Activated T-helper 17 cell treated with anti-CD3 and anti-CD28 coated beads, Interleukin-2, amount 50 U/mL, for 72 hours (primary cell): ENCODE measurements around the gene UFM1. TPM values are rescaled to one million over a fixed set of nuclear protein-coding genes. Genes with fewer than 3 reads are reported as not detected.
A peak's percentile ranks its signal among the peaks of the same experiment; 100 is the strongest.
"Not testable (repeated sequence)": the region's sequence is repeated elsewhere in the genome, so short reads cannot be mapped to it uniquely, and the experiment has no call there.

Experiments
- ATAC-seq: fragments of 150-1000 bp; cut with Tn5 transposase; replicated peaks from 2 replicates; pipeline ENCODE4 v1.10.0; 2021; ENCODE audit warnings: mild to moderate bottlenecking, moderate library complexity
- H3K27ac Mint-ChIP-seq: one replicate; pipeline ENCODE4 v1.8.0; 2022; ENCODE audit warnings: mixed read lengths
- H3K27me3 Mint-ChIP-seq: one replicate; pipeline ENCODE4 v1.8.0; 2022; ENCODE audit warnings: mixed read lengths
- H3K36me3 Mint-ChIP-seq: one replicate; pipeline ENCODE4 v1.8.0; 2022; ENCODE audit warnings: low read depth, mild to moderate bottlenecking, mixed read lengths
- H3K4me1 Mint-ChIP-seq: one replicate; pipeline ENCODE4 v1.8.0; 2022; ENCODE audit warnings: mixed read lengths
- H3K4me3 Mint-ChIP-seq: one replicate; pipeline ENCODE4 v1.8.0; 2022; ENCODE audit warnings: mild to moderate bottlenecking, mixed read lengths
- H3K9me3 Mint-ChIP-seq: one replicate; pipeline ENCODE4 v1.8.0; 2022; ENCODE audit warnings: mixed read lengths
- total RNA-seq, 2 donors: library from RNA; stranded (reverse); gene quantifications; one replicate each; pipeline ENCODE4 v1.2.3, GENCODE V29; 2022

The UFM1 gene
- 10 to 100 TPM; 49.4 to 81.6 TPM for total RNA-seq

GRCh38 chr13:38349390-38350113, at the start of gene UFM1:
Gene UFM1, plus strand, starts transcription at chr13:38349851. Its CDS starts 69 bp downstream, at chr13:38349920.
- Mint-ChIP-seq H3K9me3 (no peaks in the 10 kb centered on the region), H3K4me1 (peaks cover 18% of the 10 kb centered on the region), H3K27me3 (no peaks in the 10 kb centered on the region), H3K27ac (peak within 1 kb of the TSS; percentile 96), H3K36me3 (peaks cover 48% of the 10 kb centered on the region), H3K4me3 (peak within 1 kb of the TSS; percentile 93)
- peak; percentile 89 for ATAC-seq

DNA sequence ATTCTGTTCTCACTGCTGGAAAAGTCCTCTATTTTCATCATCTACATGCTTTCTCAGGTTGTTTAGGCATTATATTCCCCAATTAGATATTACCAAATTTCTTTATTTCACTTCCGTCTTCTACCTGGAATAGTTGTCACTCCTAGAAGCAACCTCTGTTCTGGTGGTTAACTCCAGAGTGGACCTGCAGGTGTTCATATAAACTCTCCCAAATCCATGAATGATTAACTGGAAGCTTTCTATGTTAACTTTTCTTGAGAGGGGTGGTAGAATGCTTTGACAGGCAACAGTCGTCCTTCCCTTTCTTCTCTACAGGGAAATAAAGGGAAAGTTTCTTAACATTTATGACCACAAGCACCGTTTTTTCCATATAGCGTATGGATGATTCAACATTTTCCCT, 48.4 kb upstream of the UFM1 start:
- Mint-ChIP-seq H3K27ac (no peak overlapping the region), H3K9me3 (peaks cover 5% of the 10 kb centered on the region), H3K36me3 (no peaks in the 10 kb centered on the region), H3K4me1 (no peaks in the 10 kb centered on the region), H3K27me3 (peaks cover 4% of the 10 kb centered on the region), H3K4me3 (no peak overlapping the region)
- no peak for ATAC-seq

DNA sequence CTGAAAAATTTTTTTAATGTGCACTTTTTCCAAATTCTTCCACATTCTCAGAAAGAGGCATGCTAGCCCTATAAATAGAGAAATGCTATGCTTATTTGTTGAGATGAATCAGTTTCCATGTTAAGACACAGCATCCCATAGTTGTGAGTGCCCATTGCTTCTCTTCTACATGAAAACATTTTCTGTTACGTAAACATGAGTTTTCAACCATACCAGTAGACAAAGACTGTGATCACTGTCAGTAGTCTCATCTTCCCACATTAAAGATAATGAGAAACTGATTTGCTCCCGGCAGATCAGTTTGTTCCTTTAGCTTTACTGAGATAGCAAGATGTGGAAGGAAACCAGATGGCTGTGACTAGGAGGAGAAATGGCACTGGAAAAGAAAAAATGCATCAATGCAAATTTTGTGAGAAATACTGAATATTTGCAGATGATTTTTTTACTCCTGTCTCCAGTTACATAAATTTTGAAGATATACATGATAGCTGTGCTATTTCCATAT, 45.8 kb upstream of the UFM1 start:
- peaks cover 5% of the 10 kb centered on the region for H3K9me3 Mint-ChIP-seq
- peaks cover 4% of the 10 kb centered on the region for H3K27me3 Mint-ChIP-seq
- no peak overlapping the region for H3K4me3 Mint-ChIP-seq
- H3K4me1 Mint-ChIP-seq = no peaks in the 10 kb centered on the region
- H3K36me3 Mint-ChIP-seq = no peaks in the 10 kb centered on the region
- no peak overlapping the region for H3K27ac Mint-ChIP-seq
- no peak for ATAC-seq

GRCh38 chr13:38308736-38309135, 40.9 kb upstream of the UFM1 start:
- peaks cover 5% of the 10 kb centered on the region for H3K9me3 Mint-ChIP-seq
- H3K4me3 Mint-ChIP-seq = no peak overlapping the region
- no peak overlapping the region for H3K27ac Mint-ChIP-seq
- H3K27me3 Mint-ChIP-seq = peaks cover 4% of the 10 kb centered on the region
- no peaks in the 10 kb centered on the region for H3K36me3 Mint-ChIP-seq
- ATAC-seq = peak; percentile 63
- no peaks in the 10 kb centered on the region for H3K4me1 Mint-ChIP-seq

DNA sequence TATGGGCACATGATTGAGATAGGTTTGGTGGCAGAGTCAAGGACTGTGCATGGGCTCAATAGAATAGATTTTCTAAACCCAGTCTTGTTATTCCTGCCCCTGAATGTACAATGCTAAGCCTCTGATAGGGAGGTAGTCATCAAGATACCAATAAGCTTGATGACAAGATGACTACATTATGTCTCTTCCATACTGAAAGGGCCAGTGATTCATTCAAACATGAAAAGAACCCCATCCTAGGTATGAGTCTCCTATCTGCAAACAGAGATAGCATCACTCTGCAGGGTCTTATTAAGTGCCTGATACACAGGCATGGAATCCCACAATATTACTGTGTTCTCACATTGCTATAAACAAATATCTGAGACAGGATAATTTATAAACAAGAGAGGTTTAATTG, 40.3 kb upstream of the UFM1 start:
- H3K36me3 Mint-ChIP-seq = no peaks in the 10 kb centered on the region
- peaks cover 4% of the 10 kb centered on the region for H3K27me3 Mint-ChIP-seq
- H3K9me3 Mint-ChIP-seq = peaks cover 5% of the 10 kb centered on the region
- ATAC-seq = peak; percentile 83
- no peak overlapping the region for H3K4me3 Mint-ChIP-seq
- no peaks in the 10 kb centered on the region for H3K4me1 Mint-ChIP-seq
- H3K27ac Mint-ChIP-seq = no peak overlapping the region

GRCh38 chr13:38311175-38311574, 38.5 kb upstream of the UFM1 start:
- H3K9me3 Mint-ChIP-seq, H3K36me3 Mint-ChIP-seq, H3K27me3 Mint-ChIP-seq, H3K4me3 Mint-ChIP-seq, H3K27ac Mint-ChIP-seq, H3K4me1 Mint-ChIP-seq, ATAC-seq: not testable (repeated sequence)

DNA sequence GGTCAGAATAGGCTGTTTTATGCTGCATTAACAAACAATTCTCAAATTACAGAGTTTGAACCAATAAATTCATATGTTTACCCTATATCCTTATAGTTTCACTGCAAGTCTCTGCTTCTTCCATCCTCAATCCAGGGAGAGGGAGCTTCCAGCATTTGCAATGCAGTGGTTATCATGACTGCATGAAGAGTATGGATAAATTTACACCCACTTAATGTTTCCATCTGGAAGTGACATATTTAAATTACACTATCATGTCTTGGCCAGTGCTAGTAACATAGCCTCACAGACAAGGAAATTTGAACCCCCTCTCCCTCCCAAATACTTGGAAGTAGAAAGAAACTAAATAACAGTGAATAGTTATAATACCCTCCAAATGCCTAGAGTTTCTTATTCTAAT, 33.5 kb upstream of the UFM1 start:
- Mint-ChIP-seq H3K36me3 (no peaks in the 10 kb centered on the region), H3K9me3 (no peaks in the 10 kb centered on the region), H3K27ac (no peak overlapping the region), H3K27me3 (peaks cover 8% of the 10 kb centered on the region), H3K4me1 (no peaks in the 10 kb centered on the region), H3K4me3 (no peak overlapping the region)
- no peak for ATAC-seq

DNA sequence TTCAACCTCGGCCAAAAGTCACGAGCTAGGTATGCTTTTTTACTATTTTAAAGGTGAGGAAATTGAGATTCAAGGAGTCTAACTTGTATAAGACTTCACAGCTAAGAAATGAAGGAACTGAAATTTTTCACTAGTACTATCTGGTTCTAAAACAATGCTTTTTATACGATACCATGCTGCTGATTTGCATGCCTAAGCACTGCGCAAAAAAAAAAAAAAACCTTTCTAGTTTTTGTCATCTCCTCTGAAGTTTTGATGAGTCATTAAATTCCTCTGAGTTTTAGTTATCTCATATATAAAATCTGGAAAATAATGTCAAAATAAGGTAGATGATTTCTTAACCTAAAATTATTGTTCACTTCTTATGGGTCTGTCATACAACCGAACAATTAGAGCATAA, 28.0 kb upstream of the UFM1 start:
- no peak for ATAC-seq
- Mint-ChIP-seq H3K36me3 (no peaks in the 10 kb centered on the region), H3K27me3 (peaks cover 14% of the 10 kb centered on the region), H3K27ac (no peak overlapping the region), H3K9me3 (no peaks in the 10 kb centered on the region), H3K4me3 (no peak overlapping the region), H3K4me1 (no peaks in the 10 kb centered on the region)

DNA sequence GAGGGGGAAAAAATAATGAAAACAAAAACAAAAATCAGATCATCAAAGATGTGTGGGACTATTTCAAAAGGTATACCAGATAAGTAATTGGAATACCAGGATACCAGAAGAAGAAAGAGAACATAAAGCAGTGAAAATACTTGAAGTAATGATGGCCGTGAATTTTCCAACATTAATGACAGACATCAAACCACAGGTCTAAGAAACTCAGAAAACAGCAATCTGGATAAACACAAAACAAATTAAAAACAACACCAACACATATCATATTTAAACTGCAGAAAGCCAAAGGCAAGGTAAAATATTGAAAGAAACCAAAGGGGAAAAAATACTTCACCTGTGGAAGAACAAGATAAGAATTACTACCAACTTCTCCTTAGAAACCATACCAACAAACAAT, 24.2 kb upstream of the UFM1 start:
- H3K4me3 Mint-ChIP-seq = no peak overlapping the region
- ATAC-seq = no peak
- H3K36me3 Mint-ChIP-seq = no peaks in the 10 kb centered on the region
- H3K27me3 Mint-ChIP-seq = peaks cover 10% of the 10 kb centered on the region
- no peaks in the 10 kb centered on the region for H3K4me1 Mint-ChIP-seq
- no peaks in the 10 kb centered on the region for H3K9me3 Mint-ChIP-seq
- no peak overlapping the region for H3K27ac Mint-ChIP-seq

- H3K27ac Mint-ChIP-seq = no peak overlapping the region
- no peaks in the 10 kb centered on the region for H3K4me1 Mint-ChIP-seq
- H3K27me3 Mint-ChIP-seq = peaks cover 10% of the 10 kb centered on the region
- H3K36me3 Mint-ChIP-seq = no peaks in the 10 kb centered on the region
- no peaks in the 10 kb centered on the region for H3K9me3 Mint-ChIP-seq
- no peak for ATAC-seq
- H3K4me3 Mint-ChIP-seq = no peak overlapping the region
Measured at GRCh38 chr13:38328699-38329098, 21.0 kb upstream of the UFM1 start.

GRCh38 chr13:38334845-38335244, 14.8 kb upstream of the UFM1 start:
- H3K9me3 Mint-ChIP-seq = no peaks in the 10 kb centered on the region
- H3K4me1 Mint-ChIP-seq = no peaks in the 10 kb centered on the region
- no peak overlapping the region for H3K27ac Mint-ChIP-seq
- H3K27me3 Mint-ChIP-seq = no peaks in the 10 kb centered on the region
- H3K4me3 Mint-ChIP-seq = no peak overlapping the region
- no peaks in the 10 kb centered on the region for H3K36me3 Mint-ChIP-seq
- no peak for ATAC-seq

DNA sequence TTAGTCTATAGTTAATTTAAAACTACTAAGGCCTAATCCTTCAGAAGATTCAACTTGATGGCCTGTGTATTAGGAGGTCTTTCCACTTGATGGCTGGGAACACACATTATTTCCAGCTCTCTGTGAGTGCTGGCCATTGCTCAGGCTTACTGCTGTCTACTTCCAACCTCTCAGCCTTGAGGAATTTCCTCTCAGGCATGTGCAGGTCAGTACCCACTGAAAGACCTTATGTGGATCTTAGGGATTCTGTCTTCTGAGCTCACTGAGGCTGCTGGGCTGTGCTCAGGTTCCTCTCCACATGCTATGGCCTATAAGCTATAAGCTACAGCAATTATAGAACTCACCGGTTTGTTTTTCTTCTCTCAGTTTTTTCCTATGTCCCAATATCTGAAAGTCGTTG, 11.6 kb upstream of the UFM1 start:
- peaks cover 5% of the 10 kb centered on the region for H3K27me3 Mint-ChIP-seq
- no peak overlapping the region for H3K27ac Mint-ChIP-seq
- no peaks in the 10 kb centered on the region for H3K9me3 Mint-ChIP-seq
- no peak overlapping the region for H3K4me3 Mint-ChIP-seq
- H3K4me1 Mint-ChIP-seq = no peaks in the 10 kb centered on the region
- no peak for ATAC-seq
- no peaks in the 10 kb centered on the region for H3K36me3 Mint-ChIP-seq

- H3K4me3 Mint-ChIP-seq = no peak overlapping the region
- no peaks in the 10 kb centered on the region for H3K9me3 Mint-ChIP-seq
- H3K27me3 Mint-ChIP-seq = peaks cover 5% of the 10 kb centered on the region
- H3K36me3 Mint-ChIP-seq = no peaks in the 10 kb centered on the region
- H3K27ac Mint-ChIP-seq = no peak overlapping the region
- ATAC-seq = no peak
- H3K4me1 Mint-ChIP-seq = no peaks in the 10 kb centered on the region
Measured at GRCh38 chr13:38340624-38341023, 9.0 kb upstream of the UFM1 start.

DNA sequence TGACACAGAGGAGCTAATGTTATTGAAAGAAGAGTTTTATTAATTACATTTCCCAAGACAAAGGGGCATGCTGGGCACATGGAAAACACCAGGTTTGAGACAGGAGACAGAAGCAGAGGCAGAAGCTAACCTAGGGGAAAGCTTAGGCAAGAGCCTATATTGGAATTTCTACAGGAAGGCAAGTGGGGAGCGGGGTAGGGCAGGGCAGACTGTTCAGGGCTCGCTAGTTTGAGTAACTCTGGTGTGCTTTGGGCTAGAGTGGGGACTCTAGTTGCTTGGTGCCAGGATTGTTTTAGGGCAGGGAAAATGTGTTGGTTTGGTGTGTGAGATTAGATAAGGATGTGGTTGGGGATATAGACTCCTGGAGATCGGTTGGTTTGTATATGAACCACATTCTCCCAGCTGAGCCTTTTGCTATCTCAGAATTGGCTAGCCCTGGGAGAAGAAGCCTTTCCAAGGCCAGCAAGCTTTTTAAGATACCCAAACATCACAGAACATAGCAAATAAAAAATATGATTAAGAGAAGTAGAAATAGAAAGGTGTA, 8.4 kb upstream of the UFM1 start:
- no peaks in the 10 kb centered on the region for H3K9me3 Mint-ChIP-seq
- H3K4me3 Mint-ChIP-seq = no peak overlapping the region
- H3K4me1 Mint-ChIP-seq = no peaks in the 10 kb centered on the region
- no peak for ATAC-seq
- H3K27me3 Mint-ChIP-seq = peaks cover 5% of the 10 kb centered on the region
- no peak overlapping the region for H3K27ac Mint-ChIP-seq
- no peaks in the 10 kb centered on the region for H3K36me3 Mint-ChIP-seq

GRCh38 chr13:38346764-38347163, 2.9 kb upstream of the UFM1 start:
- Mint-ChIP-seq H3K4me1 (peaks cover 18% of the 10 kb centered on the region), H3K36me3 (peaks cover 22% of the 10 kb centered on the region), H3K27ac (no peak overlapping the region), H3K9me3 (no peaks in the 10 kb centered on the region), H3K27me3 (no peaks in the 10 kb centered on the region), H3K4me3 (no peak overlapping the region)
- ATAC-seq = no peak
